ENCODE data around the gene UBR4. TPM values are rescaled to one million over a fixed set of nuclear protein-coding genes. Genes with fewer than 3 reads are reported as not detected.

The UBR4 gene
- total and polyA plus RNA-seq, 9 donors, result 59.2 to 94.1 (median 73.7) TPM

- 81% methylated on average over 4 of the region's 5 CpGs for WGBS (ENCODE audit: insufficient coverage)
- Histone ChIP-seq H3K36me3 (ENCODE audit: control insufficient read depth, insufficient read depth, low read length) (no peaks in the 10 kb centered on the region), H3K27me3 (ENCODE audit: control insufficient read depth, insufficient read depth, low read length) (peaks cover 37% of the 10 kb centered on the region), H3K9me3 (replicated peaks; ENCODE audit: control insufficient read depth, low read depth, low read length) (no peaks in the 10 kb centered on the region), H3K4me1 (ENCODE audit: control insufficient read depth, insufficient read depth, low read length) (peaks cover 10% of the 10 kb centered on the region), H3K27ac (ENCODE audit: low read length) (no peak overlapping the region), H3K4me3 (ENCODE audit: low read length) (no peak overlapping the region)
- no peak for DNase-seq
Observed at GRCh38 chr1:19032413-19032695, 177.7 kb downstream of the UBR4 start.

GRCh38 chr1:19029191-19030085 lies 180.6 kb downstream of the UBR4 start:
- Histone ChIP-seq H3K36me3 (ENCODE audit: control insufficient read depth, insufficient read depth, low read length) (no peaks in the 10 kb centered on the region), H3K9me3 (replicated peaks; ENCODE audit: control insufficient read depth, low read depth, low read length) (no peaks in the 10 kb centered on the region), H3K27me3 (ENCODE audit: control insufficient read depth, insufficient read depth, low read length) (peaks cover 24% of the 10 kb centered on the region), H3K4me1 (ENCODE audit: control insufficient read depth, insufficient read depth, low read length) (no peaks in the 10 kb centered on the region), H3K4me3 (ENCODE audit: low read length) (no peak overlapping the region), H3K27ac (ENCODE audit: low read length) (no peak overlapping the region)
- WGBS (ENCODE audit: insufficient coverage), result 59% methylated on average over 20 of the region's 21 CpGs
- no peak for DNase-seq

GRCh38 chr1:19028546-19029129 lies 181.4 kb downstream of the UBR4 start:
- WGBS (ENCODE audit: insufficient coverage), result 85% methylated on average over 8 of the region's 8 CpGs
- H3K4me1 ChIP-seq (ENCODE audit: control insufficient read depth, insufficient read depth, low read length), result no peaks in the 10 kb centered on the region
- H3K27me3 ChIP-seq (ENCODE audit: control insufficient read depth, insufficient read depth, low read length), result peaks cover 23% of the 10 kb centered on the region
- H3K36me3 ChIP-seq (ENCODE audit: control insufficient read depth, insufficient read depth, low read length), result no peaks in the 10 kb centered on the region
- H3K27ac ChIP-seq (ENCODE audit: low read length), result no peak overlapping the region
- DNase-seq, result no peak
- H3K9me3 ChIP-seq (replicated peaks; ENCODE audit: control insufficient read depth, low read depth, low read length), result no peaks in the 10 kb centered on the region
- H3K4me3 ChIP-seq (ENCODE audit: low read length), result no peak overlapping the region

GRCh38 chr1:19028110-19028509 lies 182.0 kb downstream of the UBR4 start:
- Histone ChIP-seq H3K4me1 (ENCODE audit: control insufficient read depth, insufficient read depth, low read length) (no peaks in the 10 kb centered on the region), H3K9me3 (replicated peaks; ENCODE audit: control insufficient read depth, low read depth, low read length) (no peaks in the 10 kb centered on the region), H3K27me3 (ENCODE audit: control insufficient read depth, insufficient read depth, low read length) (peaks cover 19% of the 10 kb centered on the region), H3K4me3 (ENCODE audit: low read length) (no peak overlapping the region), H3K27ac (ENCODE audit: low read length) (no peak overlapping the region), H3K36me3 (ENCODE audit: control insufficient read depth, insufficient read depth, low read length) (no peaks in the 10 kb centered on the region)
- 42% methylated on average over 5 of the region's 7 CpGs for WGBS (ENCODE audit: insufficient coverage)
- no peak for DNase-seq

Other genes starting within 250 kb of the UBR4 start
- 30.6 TPM for gene EMC1, start 41.3 kb upstream of the UBR4 start, total RNA-seq
- 10 to 100 TPM; 29.0 to 43.3 (median 36.0) TPM for gene EMC1, start 41.3 kb upstream of the UBR4 start, polyA plus RNA-seq (ENCODE audit: insufficient read depth in 1 of 8, insufficient read length in 8 of 8, low replicate concordance in 1 of 8)
- 27.8 TPM for gene MRTO4, start 41.5 kb upstream of the UBR4 start, total RNA-seq
- gene MRTO4, start 41.5 kb upstream of the UBR4 start, polyA plus RNA-seq (ENCODE audit: insufficient read depth in 1 of 8, insufficient read length in 8 of 8, low replicate concordance in 1 of 8), result 10 to 100 TPM; 26.8 to 30.1 (median 28.3) TPM
- 1.3 TPM for gene AKR7A3, start 78.5 kb upstream of the UBR4 start, total RNA-seq
- 1 to 10 TPM in 2 of 8 donors, under 1 TPM in 6; 0.42 to 1.4 (median 0.84) TPM for gene AKR7A3, start 78.5 kb upstream of the UBR4 start, polyA plus RNA-seq (ENCODE audit: insufficient read depth in 1 of 8, insufficient read length in 8 of 8, low replicate concordance in 1 of 8)
- 42.8 TPM for gene AKR7A2, start 101.9 kb upstream of the UBR4 start, total RNA-seq
- 10 to 100 TPM; 41.6 to 56.5 (median 46.8) TPM for gene AKR7A2, start 101.9 kb upstream of the UBR4 start, polyA plus RNA-seq (ENCODE audit: insufficient read depth in 1 of 8, insufficient read length in 8 of 8, low replicate concordance in 1 of 8)
- gene SLC66A1, start 102.1 kb upstream of the UBR4 start, total RNA-seq, result 9.0 TPM
- gene SLC66A1, start 102.1 kb upstream of the UBR4 start, polyA plus RNA-seq (ENCODE audit: insufficient read depth in 1 of 8, insufficient read length in 8 of 8, low replicate concordance in 1 of 8), result 10 to 100 TPM in 4 of 8 donors, 1 to 10 TPM in 4; 8.9 to 12.9 (median 9.9) TPM

All from muscle of leg (tissue), 11 donors.